Raji (cell line): Measurements from ENCODE around the gene RASA2.

Experiments
- POLR2A ChIP-seq: IDR thresholded peaks from 2 replicates; pipeline ENCODE4 v1.6.1; 2011; ENCODE audit warnings: low read depth, low read length, control low read depth; ENCODE audit not compliant: insufficient read depth

RASA2 gene

DNA sequence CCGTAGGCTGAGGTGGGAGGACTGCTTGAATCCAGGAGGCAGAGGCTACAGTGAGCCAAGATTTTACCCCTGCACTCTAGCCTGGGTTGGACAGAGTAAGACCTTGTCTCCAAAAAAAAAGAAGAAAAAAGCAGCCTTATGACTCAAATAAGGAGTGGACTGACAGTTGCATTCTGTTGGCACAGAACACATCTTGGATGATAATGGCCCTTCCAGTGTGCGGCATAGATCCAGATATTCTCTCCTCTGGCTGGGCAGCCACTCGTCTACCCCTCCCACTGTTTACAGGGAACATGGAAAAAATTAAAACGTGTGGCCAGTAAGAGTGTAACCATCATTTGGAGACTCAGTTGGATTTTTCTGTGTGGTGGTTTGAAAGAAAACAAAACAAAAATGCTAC, 132.6 kb downstream of the RASA2 start:
- no peak for TF ChIP-seq POLR2A

DNA sequence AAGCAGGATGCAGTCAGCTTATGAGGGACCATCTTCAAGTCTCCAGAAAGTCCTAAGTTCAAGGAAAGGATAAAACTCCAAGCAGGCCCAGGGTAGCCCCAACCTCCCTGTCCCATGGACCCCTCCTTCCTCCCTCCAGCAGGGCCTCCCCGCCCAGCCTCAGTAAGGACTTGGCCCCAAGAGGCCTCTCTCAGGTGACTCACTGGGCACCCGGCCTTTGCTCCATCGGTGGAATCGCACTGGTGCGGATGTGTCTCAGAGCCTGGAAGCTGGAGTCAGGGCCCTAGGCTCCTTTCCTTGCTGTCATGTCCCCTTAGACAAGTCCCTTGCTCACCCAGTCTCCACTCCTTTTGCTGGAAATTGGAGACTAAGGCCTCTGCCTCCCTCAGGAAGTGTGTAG, 136.9 kb downstream of the RASA2 start:
- TF ChIP-seq POLR2A, result no peak

DNA sequence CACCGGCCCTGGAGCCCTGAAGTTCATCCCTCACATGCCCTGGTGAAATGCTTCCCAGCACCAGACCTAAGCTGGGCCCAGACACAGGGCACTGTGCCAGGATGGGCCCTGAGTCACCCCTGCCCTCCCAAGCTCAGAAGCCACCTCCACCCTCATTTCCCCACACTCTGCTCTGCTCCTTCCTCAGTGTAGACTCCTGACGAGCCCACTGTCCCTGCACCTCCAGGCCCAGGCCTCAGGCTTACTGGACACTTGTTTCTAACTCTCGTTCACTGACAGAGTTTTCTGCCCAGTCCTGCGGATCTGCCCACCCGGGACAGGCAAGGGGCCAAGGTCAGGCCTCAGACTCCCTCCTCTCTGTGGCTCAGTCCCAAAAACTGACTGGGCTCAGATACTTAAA, 138.7 kb downstream of the RASA2 start:
- TF ChIP-seq POLR2A, result no peak

DNA sequence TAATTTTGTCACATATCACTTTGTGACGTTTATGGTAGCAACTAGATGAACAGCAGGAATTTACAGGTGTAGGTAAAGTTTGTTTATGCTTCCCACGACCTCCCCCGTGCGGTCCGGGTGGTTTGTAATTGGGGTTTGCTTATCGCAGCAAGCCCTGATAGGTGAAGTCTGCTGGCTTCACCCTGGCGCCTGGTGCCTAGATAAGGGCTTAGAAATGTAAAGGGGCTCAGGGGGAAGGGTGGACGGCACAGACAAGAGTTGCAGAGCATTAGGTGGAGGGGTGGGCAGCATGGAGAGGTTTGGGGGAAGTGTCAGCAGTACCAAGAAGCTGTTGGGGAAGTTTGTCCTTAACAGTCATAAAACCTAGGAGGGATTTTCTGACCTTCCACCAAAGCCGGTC, 143.1 kb downstream of the RASA2 start:
- no peak for TF ChIP-seq POLR2A

DNA sequence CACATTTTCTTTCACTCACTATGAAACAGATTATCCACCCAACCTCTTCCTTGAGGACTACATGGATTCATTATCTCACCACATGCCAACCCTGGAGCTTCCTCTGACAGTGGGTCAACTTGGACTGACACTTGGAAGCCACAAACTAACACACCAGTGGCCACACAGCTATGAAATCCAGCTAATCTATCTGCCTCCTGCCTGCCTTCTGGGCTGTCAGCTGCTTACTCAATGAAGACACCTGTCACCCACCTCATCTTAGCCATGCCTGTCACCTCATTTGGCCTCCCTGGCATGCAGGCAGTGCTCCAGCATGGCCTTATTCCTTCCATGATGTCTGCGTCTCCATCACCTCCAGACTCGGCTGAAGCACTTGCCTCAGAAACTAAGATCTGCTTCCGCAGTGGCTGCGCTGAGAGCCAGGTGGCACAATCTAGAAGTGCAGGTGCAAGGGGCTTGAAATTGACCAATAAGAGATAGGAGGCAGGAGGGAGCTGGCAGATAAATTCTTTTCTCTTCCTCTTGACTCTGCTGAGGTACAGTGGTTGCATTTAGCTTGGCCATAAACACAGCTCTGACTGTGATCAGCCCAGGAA, 146.1 kb downstream of the RASA2 start:
- no peak for TF ChIP-seq POLR2A

DNA sequence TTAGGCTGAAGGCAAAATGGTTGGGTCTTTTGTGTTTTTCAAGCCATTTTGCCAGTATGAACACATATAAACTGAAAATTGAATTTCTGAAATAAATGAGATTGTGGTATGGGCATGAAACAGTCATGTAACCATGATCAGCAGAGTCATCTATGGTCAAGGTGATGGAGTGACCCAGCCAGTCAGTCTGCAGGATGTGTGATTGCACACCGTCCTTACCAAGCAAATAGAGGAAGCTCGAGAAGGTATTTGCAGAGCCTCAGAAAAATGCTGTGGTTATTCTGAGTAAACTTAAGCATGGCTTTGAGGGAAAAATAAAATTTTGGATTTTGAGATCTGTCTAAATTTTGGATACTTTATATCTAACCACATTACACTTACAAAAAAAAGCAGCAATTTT, 155.4 kb downstream of the RASA2 start:
- TF ChIP-seq POLR2A, result no peak

DNA sequence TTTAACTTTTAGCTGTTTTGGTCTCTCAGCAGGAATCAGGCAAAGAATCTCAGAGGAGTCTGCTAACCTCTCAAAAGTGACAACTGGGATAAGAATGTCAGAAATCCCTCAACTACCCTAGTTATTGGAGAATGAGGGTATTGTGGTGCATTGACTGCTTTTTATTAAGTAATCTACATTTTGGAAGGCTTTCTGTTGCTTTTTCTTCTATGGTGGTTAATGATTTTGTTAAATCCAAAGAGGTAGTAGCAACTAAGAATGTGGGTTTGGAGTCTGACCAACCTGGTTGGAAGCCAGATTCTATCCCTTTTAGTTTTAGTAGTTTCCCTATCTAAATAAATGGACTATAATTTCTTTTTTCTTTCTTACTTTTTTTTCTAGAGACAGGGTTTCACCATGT, 156.6 kb downstream of the RASA2 start:
- no peak for TF ChIP-seq POLR2A

DNA sequence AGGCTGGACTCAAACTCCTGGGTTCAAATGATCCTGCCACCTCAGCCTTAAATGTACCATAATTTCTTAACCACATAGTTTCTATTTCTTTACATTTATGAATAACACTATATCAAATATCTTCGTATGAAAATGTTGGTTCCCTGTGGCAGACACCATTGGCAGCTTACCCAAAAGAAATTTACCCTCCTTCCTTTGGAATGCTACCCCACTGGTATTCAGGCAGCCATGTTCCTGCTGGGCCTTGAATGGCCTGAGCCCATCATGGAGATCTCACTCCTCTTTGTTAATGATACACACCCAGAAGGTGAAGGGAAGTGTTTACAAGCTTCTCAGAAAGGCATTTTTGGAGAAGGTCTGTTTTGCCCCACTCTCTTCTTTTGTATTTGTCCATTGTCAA, 157.0 kb downstream of the RASA2 start:
- no peak for TF ChIP-seq POLR2A

DNA sequence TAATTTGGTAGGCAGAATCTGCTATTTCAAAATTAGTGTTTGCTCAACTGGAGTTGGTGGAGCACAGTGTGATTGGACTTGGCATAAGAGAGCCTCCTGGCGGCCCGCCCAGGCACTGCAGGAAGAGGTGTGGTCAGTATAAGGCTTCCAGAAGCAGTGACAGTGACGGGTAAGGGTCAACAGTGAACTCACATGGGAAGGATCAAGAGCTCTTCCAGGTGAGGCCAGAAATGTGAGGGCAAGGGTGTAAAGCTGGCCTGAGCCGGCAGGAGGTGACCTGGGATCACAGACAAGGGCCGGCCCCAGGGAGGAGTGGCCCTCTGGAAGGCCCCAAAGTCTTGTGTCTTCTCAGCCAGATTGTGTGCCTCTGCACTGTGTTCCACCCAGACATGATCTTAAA, 158.1 kb downstream of the RASA2 start:
- TF ChIP-seq POLR2A, result no peak

DNA sequence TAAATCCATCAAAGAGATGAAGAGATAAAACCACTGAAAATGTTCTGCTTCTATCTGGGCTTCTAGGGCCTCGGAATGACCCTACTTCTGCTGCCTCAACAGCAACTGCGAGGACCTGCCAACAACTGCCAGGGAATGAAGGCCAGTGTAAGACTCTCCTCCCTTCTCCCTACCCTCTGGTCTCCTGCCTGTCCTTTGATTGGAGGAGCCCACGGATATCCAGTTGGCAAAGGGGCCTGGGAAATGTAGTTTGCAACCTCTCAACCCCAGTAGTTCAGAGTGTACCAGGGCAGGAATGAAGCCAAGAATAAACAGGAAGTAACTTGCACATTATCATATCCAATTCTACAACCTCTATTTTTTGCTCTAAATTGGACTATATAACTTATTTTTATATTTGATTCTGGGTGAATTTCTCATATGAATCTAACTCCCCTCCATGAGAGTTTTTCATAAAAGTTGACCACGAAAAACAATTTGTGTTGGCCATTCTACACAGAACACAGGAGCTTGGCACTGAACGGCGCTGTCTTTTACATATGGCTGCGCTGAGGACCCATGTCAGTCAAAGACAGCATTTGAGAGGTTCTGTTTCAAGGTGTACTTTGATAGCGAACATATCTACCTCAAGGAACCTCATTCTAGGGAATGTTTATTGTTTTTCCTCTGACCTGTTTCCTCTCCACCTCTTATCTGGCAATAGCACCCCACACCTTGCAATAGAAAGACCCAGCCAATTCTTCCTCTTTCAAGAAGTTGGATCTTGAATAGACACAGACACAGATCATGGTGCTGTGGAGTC, 160.1 kb downstream of the RASA2 start:
- no peak for TF ChIP-seq POLR2A

DNA sequence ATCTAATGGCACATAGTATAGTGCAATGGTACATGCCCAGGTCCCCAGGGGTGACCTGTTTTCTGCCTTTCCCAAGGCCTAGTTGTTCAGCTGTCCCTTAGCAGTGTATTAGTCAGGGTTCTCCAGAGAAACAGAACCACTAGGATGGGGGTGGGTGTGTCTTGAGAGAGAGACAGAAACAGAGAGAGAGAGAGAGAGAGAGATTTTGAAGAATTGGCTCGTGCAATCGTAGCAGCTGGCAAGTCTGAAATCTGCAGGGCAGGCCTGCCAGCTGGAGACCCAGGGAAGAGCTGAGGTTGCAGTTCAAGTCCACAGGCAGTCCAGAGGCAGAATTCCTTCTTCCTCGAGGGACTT, 160.7 kb downstream of the RASA2 start:
- no peak for TF ChIP-seq POLR2A

DNA sequence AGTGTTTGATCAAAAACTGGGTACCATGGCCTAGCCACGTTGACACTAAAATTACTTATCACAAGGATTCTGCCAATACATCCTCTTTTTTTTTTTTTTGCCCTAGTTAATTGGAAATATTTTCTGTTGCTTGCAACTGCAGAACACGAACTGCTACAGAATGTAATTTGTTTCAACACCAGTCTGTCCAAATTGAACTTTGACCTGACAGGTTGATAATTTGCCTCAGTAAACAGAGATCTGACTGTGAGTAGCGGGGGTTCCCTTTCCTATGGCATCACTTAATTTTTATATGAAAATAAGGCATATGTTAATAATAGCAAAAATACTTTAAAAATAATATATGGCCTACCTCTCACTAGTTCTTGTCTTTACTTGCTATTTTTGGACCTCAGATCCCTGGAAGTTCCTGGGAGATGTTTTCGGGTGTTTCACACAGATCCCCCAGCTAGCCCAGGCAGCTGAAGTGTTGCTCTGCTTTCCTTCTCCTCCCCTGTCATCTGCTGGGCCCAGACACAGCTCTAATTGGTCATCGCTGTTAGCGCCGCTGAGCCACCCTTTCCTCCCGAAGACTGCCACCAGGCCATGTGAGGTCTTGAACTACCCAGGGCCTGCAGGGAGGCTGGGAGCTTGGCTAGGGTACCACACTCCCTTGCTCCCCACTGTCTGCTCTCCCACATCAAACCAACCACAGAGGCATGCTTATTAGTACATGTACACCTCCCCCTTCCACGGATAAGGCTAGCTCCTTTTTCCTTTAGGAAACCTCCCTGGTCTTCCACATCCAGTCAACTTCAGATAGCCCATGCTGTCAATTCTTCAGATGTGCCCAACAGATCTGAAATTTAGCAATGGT, 161.5 kb downstream of the RASA2 start:
- TF ChIP-seq POLR2A, result no peak

DNA sequence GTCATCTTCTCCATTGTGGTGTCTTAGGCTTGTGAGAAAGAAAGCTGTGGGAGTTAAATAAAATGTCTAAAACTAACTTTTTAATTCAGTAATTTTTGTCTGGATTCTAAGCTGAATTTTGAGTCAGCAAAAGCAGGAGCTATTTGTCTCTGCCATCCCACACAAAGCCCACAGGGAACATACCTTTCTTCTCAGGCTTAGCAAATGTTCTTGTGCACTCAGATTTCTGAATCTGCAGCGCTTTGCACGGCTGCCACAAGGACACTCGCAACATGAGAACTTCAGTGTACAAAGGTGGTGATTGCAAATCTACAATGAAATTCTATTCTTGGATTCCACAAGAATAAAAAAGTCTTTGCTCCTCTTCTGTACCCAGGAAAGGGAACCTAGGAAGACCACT, 163.0 kb downstream of the RASA2 start:
- TF ChIP-seq POLR2A, result no peak

DNA sequence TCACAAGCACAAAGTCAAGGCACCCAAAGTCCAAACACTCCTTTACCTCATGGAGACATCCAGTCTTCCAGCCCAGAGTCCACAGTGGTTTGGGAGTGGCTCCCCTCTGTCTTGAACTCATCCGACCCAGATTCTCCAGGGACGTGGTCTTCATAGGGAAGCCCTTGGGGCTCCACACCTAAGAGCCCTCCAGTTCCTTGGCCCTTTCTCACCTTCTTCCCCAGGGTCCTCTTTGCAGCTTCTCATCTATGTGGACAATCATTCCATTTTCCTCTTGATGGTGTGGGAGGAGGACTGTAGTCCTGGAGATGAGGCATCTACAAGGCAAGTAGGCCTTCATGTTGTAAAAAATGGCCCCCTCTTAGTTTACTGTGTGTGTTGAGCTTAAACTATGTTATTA, 164.0 kb downstream of the RASA2 start:
- TF ChIP-seq POLR2A, result no peak

DNA sequence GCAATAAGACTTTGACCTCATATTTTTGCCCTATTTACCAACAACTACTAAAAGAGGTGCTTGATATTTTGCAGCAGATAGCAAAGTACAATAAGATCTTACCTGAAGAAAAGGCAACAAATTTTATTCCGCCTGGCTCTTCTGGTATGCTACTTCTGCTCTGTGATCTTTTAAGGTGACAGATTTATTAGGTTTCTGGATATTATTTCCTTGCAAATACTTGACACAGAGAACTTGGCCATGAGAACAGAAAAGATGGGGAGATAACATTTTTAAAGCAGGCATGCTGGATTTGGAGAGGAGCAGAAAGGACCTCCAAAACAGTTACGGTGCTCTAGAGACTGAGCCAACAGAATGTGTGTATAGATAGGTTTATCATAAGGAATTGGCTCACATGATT, 164.6 kb downstream of the RASA2 start:
- no peak for TF ChIP-seq POLR2A

DNA sequence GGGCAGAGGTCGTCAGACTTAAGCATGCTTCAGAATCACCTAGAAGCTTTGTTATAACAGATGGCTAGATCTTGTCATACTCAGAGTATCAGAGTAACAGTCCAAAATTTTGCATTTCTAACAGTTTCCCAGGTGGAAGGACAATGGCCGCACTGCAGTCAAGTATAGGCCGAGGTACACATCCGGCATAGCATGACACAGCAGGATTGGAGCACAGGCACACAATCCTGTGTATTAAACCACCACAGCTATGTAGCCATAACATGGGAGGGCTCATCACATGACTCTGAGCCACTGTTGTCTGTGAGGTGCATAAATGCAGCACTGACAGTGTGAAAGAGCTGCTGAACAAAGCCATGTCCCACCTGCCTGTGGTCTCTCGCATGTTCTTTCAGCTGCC, 165.5 kb downstream of the RASA2 start:
- no peak for TF ChIP-seq POLR2A

DNA sequence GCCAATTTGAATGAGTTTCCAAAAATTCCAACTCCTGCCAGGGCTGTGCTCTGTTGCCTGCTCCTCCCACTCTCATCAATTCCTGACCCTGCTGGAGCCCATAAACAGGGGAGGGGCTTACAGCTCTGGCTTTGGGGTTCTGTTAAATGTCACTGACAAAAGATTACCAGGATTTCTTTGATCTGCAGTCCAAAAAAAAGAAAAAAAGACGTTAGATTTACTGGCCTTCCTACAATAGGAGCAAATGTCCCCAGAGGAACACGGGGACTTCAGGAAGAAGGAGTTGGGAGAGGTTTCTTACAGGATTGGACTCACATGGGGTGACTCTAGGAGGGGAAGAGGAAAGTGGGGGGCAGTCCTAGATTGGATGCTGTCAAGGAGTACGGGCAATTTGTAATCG, 167.0 kb downstream of the RASA2 start:
- TF ChIP-seq POLR2A, result no peak

DNA sequence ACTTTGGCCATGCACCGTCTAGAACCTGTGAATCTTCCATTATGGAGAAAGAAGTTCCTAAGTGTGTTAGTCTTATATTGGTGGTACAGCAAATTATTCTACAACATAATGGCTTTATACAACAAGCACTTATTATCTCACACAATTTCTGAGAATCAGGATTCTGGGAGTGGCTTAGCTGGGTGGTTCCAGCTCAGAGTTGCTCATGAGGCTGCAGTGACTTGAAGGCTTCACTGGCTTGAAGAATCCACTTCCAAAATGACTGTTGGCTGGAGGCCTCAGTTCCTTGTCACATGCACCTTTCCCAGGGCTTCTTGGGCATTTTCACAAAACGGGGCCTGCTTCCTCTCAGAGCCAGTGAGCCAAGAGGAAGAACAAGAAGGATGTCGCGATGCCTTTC, 169.0 kb downstream of the RASA2 start:
- no peak for TF ChIP-seq POLR2A
